ENCODE measurements around the gene USP15.

USP15 gene

DNA sequence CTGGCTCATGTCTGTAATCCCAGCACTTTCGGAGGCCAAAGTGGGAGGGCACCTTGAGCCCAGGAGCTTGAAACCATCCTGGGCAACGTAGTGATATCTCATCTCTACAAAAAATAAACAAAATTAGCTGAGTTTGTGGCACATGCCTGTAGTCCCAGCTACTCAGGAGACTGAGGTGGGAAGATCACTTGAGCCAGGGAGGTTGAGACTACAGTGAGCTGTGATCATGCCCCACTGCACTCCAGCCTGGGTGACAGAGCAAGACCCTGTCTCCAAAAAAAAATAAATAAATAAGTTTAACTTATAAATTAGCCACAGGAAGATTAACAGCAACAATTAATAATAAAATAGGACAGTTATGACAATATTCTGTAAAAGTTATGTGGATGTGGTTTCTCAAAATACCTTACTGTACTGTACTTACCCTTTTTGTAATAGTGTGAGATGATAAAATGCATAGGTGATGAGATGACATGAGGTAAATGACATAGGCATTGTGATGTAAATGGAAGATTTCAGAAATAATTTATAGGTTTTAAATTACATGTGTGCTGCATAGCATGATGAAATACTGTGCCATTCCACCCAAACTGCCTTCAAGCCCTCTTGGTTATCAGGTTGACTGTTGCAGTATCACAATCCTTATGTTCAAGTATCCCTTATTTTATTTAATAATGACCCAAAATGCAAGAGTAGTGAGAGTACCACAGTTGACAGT is 22.0 kb downstream of the USP15 start:
- H3K9ac ChIP-seq (ENCODE audit: low read length in 2 of 2): no peak overlapping the region
- H3K27ac ChIP-seq (ENCODE audit: low read length): no peak overlapping the region
- no peaks in the 10 kb centered on the region for H3K9me3 ChIP-seq (ENCODE audit: control insufficient read depth in 2 of 2, low read length in 2 of 2)
- no peaks in the 10 kb centered on the region for H3K27me3 ChIP-seq (ENCODE audit: control insufficient read depth in 1 of 2, insufficient read depth in 2 of 2, low read length in 2 of 2)
- H3K4me1 ChIP-seq (ENCODE audit: control insufficient read depth, insufficient read depth, low read length): no peaks in the 10 kb centered on the region
- no peak overlapping the region for H3K4me3 ChIP-seq (ENCODE audit: low read length in 2 of 2)
- H3K36me3 ChIP-seq (ENCODE audit: control insufficient read depth in 2 of 2, insufficient read depth in 2 of 2, low read length in 2 of 2): no peaks in the 10 kb centered on the region

DNA sequence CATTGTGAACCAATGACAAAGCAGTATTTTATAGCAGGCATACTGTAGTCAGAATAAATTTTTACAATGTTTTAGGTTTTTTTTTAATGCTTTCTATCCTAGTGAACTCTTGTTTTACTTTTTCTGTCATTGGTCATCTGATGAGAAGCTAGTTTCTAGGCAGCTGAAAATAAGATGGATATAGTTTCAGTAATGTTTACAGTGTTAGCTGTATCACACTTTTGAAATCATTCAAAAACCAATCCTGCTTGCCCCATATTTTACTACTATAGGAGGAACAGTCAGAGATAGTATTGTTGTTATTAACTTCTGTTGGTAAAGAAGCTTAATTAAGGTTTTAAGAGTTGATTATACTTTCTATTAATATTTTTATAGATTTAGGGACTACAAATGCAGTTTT is 24.5 kb downstream of the USP15 start:
- Histone ChIP-seq H3K27me3 (ENCODE audit: control insufficient read depth in 1 of 2, insufficient read depth in 2 of 2, low read length in 2 of 2) (no peaks in the 10 kb centered on the region), H3K4me3 (ENCODE audit: low read length in 2 of 2) (no peak overlapping the region), H3K36me3 (ENCODE audit: control insufficient read depth in 2 of 2, insufficient read depth in 2 of 2, low read length in 2 of 2) (no peaks in the 10 kb centered on the region), H3K4me1 (ENCODE audit: control insufficient read depth, insufficient read depth, low read length) (no peaks in the 10 kb centered on the region), H3K9ac (ENCODE audit: low read length in 2 of 2) (no peak overlapping the region), H3K27ac (ENCODE audit: low read length) (no peak overlapping the region), H3K9me3 (ENCODE audit: control insufficient read depth in 2 of 2, low read length in 2 of 2) (no peaks in the 10 kb centered on the region)

DNA sequence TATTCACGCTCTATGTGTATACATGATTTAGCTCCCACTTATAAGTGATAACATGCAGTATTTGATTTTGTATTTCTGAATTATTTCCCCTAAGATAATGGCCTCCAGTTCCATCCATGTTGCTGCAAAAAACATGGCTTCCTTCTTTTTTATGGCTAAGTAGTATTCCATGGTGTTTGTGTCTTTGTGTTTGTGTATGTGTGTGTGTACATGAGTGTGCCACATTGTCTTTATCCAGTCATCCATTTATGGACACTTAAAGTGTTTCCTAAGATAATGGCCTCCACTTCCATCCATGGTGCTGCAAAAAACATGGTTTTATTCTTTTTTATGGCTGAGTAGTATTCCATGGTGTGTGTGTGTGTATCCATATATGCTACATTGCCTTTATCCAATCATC is 25.1 kb downstream of the USP15 start:
- Histone ChIP-seq H3K27ac (ENCODE audit: low read length) (no peak overlapping the region), H3K27me3 (ENCODE audit: control insufficient read depth in 1 of 2, insufficient read depth in 2 of 2, low read length in 2 of 2) (no peaks in the 10 kb centered on the region), H3K4me3 (ENCODE audit: low read length in 2 of 2) (no peak overlapping the region), H3K4me1 (ENCODE audit: control insufficient read depth, insufficient read depth, low read length) (no peaks in the 10 kb centered on the region), H3K36me3 (ENCODE audit: control insufficient read depth in 2 of 2, insufficient read depth in 2 of 2, low read length in 2 of 2) (no peaks in the 10 kb centered on the region), H3K9me3 (ENCODE audit: control insufficient read depth in 2 of 2, low read length in 2 of 2) (no peaks in the 10 kb centered on the region), H3K9ac (ENCODE audit: low read length in 2 of 2) (no peak overlapping the region)

DNA sequence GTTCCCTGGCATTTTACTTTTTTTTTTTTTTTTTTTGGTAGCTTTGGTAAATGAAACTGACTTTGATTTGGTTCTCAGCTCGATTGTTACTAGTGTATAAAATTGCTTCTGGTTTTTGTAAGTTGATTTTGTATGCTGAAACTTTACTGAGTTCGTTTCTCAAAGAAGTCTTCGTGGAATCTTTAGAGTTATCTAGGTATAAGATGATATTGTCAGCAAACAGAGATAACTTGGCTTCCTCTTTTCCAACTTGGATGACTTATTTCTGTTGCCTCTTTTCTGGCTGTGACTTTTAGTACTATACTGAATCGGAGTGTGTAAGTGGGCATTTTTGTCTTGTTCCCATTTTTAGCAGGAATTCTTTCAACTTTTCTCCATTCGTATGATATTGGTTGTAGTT is 28.1 kb downstream of the USP15 start:
- peaks cover 4% of the 10 kb centered on the region for H3K4me1 ChIP-seq (ENCODE audit: control insufficient read depth, insufficient read depth, low read length)
- no peak overlapping the region for H3K4me3 ChIP-seq (ENCODE audit: low read length in 2 of 2)
- H3K27me3 ChIP-seq (ENCODE audit: control insufficient read depth in 1 of 2, insufficient read depth in 2 of 2, low read length in 2 of 2): no peaks in the 10 kb centered on the region
- no peaks in the 10 kb centered on the region for H3K36me3 ChIP-seq (ENCODE audit: control insufficient read depth in 2 of 2, insufficient read depth in 2 of 2, low read length in 2 of 2)
- H3K27ac ChIP-seq (ENCODE audit: low read length): no peak overlapping the region
- H3K9me3 ChIP-seq (ENCODE audit: control insufficient read depth in 2 of 2, low read length in 2 of 2): peaks cover 0 to 4% of the 10 kb centered on the region in 2 donors
- no peak overlapping the region for H3K9ac ChIP-seq (ENCODE audit: low read length in 2 of 2)

DNA sequence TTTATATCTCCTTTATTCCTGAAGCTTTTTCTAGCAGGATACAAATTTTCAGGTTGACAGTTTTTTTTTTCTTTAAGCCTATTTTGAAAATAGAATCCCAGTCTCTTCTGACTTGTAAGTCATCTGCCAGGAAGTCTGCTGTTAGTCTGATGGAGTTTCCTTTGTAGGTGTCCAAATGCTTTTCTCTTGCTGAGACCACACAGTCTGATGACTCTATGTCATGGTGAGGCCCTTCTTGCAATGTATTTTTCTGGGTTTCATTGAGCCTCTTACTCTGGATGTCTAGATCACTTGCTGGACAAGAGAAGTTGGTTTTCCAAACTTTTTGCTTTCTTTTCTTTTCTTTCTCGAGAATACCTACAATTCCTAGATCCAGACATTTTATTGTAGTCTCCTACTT is 30.6 kb downstream of the USP15 start:
- Histone ChIP-seq H3K4me1 (ENCODE audit: control insufficient read depth, insufficient read depth, low read length) (peaks cover 4% of the 10 kb centered on the region), H3K36me3 (ENCODE audit: control insufficient read depth in 2 of 2, insufficient read depth in 2 of 2, low read length in 2 of 2) (peaks cover 0 to 5% of the 10 kb centered on the region in 2 donors), H3K27ac (ENCODE audit: low read length) (no peak overlapping the region), H3K9ac (ENCODE audit: low read length in 2 of 2) (no peak overlapping the region), H3K9me3 (ENCODE audit: control insufficient read depth in 2 of 2, low read length in 2 of 2) (peaks cover 0 to 4% of the 10 kb centered on the region in 2 donors), H3K27me3 (ENCODE audit: control insufficient read depth in 1 of 2, insufficient read depth in 2 of 2, low read length in 2 of 2) (no peaks in the 10 kb centered on the region), H3K4me3 (ENCODE audit: low read length in 2 of 2) (no peak overlapping the region)

DNA sequence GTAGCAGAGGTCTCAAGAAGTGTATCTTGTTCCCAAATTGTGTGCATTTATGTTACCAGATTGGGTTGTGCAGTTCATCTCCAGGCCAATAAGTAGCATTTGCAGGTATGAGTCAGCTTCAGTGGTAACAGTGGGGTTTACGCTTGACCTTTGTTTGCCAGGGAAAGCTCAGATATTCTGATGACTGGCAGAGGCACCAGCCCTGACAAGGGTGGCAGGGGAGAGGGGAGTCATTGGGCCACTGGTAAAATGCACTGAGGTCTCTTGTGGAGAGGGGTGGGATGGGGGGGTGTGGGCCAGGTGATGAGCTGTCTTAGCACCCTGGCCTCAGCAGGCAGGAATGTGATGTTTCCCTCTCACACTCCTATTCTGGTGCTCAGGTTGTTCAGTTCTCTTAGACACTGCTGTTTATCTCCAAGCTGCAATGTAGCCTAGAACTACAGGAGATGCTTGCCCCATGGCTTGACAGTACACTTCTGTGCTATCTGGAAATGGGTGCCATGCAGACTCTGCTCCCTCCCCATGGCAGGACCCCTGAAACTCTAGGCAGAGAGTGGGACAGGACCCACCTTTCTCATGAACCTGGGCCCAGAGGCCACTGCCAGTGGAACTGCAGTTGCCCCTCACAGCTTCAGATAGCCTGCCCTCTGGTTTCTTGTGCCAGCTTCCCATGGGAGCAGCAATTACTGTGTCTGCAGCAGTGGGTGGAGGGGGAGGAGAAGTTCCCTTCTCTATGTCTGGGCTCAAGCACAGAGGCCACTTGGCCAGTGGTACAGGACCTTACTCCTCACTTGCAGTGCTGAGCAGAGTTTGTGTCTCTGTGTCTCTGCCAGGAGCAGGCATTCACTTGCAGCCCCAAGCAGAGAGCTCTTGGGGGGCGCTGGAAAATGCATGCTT is 31.9 kb downstream of the USP15 start:
- Histone ChIP-seq H3K36me3 (ENCODE audit: control insufficient read depth in 2 of 2, insufficient read depth in 2 of 2, low read length in 2 of 2) (peaks cover 0 to 7% of the 10 kb centered on the region in 2 donors), H3K4me3 (ENCODE audit: low read length in 2 of 2) (no peak overlapping the region), H3K27ac (ENCODE audit: low read length) (no peak overlapping the region), H3K4me1 (ENCODE audit: control insufficient read depth, insufficient read depth, low read length) (peaks cover 4% of the 10 kb centered on the region), H3K9ac (ENCODE audit: low read length in 2 of 2) (no peak overlapping the region), H3K27me3 (ENCODE audit: control insufficient read depth in 1 of 2, insufficient read depth in 2 of 2, low read length in 2 of 2) (no peaks in the 10 kb centered on the region), H3K9me3 (ENCODE audit: control insufficient read depth in 2 of 2, low read length in 2 of 2) (peaks cover 0 to 4% of the 10 kb centered on the region in 2 donors)

DNA sequence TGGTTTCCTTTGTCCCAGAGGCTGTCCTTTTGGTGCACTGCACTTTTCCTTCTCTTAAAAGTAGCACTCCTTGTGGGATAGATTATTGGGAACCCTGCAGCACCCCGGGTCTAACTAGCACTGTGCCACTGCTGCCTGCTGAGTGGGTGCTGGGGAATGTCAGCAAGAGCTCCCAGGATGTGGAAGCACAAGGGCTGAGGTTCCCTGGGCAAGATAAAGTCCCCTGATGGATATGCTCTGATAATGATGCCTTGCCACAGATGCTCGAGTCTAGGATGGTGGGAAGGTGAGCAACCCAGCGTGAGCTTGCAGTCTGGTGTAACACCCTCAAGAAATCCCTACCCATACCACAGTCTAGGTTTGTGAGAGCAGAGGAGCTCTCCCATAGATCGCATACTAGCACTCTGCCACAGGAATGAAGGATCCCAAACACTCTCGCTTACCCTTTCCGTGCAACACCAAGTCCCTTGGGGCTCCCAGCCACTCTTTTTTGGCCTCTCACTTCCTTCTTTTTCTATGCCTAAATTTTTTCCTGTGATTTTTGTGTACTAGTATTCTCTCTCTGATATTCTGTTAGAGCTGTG is 32.6 kb downstream of the USP15 start:
- Histone ChIP-seq H3K27me3 (ENCODE audit: control insufficient read depth in 1 of 2, insufficient read depth in 2 of 2, low read length in 2 of 2) (no peaks in the 10 kb centered on the region), H3K4me1 (ENCODE audit: control insufficient read depth, insufficient read depth, low read length) (peaks cover 4% of the 10 kb centered on the region), H3K9me3 (ENCODE audit: control insufficient read depth in 2 of 2, low read length in 2 of 2) (peaks cover 2 to 4% of the 10 kb centered on the region in 2 donors), H3K4me3 (ENCODE audit: low read length in 2 of 2) (no peak overlapping the region), H3K9ac (ENCODE audit: low read length in 2 of 2) (no peak overlapping the region), H3K27ac (ENCODE audit: low read length) (no peak overlapping the region), H3K36me3 (ENCODE audit: control insufficient read depth in 2 of 2, insufficient read depth in 2 of 2, low read length in 2 of 2) (peaks cover 0 to 14% of the 10 kb centered on the region in 2 donors)

DNA sequence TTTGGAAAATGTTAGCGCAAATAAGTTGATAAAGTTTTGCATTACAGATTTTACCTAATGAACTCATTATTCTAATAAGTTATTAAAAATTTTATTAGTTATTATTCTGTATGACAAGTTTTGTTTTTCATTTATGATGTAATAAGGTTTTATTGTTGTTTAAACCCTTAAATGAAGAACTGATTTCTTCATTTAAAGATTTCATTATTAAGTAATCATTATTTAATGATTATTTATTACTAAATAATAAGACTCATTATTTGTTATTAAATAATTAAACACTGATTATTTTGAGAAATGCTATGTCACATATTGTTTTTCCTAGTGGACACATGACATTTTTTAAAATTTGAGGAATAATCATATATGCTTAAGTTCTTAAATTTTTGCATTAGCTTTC is 34.2 kb downstream of the USP15 start:
- H3K9ac ChIP-seq (ENCODE audit: low read length in 2 of 2): no peak overlapping the region
- H3K4me3 ChIP-seq (ENCODE audit: low read length in 2 of 2): no peak overlapping the region
- no peak overlapping the region for H3K27ac ChIP-seq (ENCODE audit: low read length)
- H3K36me3 ChIP-seq (ENCODE audit: control insufficient read depth in 2 of 2, insufficient read depth in 2 of 2, low read length in 2 of 2): peaks cover 3 to 17% of the 10 kb centered on the region in 2 donors
- no peaks in the 10 kb centered on the region for H3K27me3 ChIP-seq (ENCODE audit: control insufficient read depth in 1 of 2, insufficient read depth in 2 of 2, low read length in 2 of 2)
- H3K9me3 ChIP-seq (ENCODE audit: control insufficient read depth in 2 of 2, low read length in 2 of 2): peaks cover 2 to 4% of the 10 kb centered on the region in 2 donors
- H3K4me1 ChIP-seq (ENCODE audit: control insufficient read depth, insufficient read depth, low read length): peaks cover 4% of the 10 kb centered on the region

DNA sequence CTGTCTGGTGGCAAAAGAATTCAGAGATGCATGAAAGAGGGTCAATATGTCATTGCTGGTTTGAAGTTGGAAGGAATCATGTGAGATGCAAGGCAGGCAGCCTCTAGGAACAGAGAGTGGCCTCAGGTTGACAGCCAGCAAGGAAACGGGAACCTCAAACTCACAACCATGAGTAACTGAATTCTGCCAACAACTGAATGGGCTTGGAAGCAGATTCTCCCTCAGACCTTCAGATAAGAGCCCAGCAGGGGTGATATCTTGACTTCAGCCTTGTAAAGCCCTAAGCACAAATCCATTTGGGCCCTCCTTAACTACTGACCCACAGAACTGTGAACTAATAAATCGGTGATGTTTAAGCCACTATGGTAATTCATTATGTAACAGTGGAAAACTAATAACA is 35.8 kb downstream of the USP15 start:
- H3K9me3 ChIP-seq (ENCODE audit: control insufficient read depth in 2 of 2, low read length in 2 of 2): peaks cover under 1 to 2% of the 10 kb centered on the region in 2 donors
- H3K4me1 ChIP-seq (ENCODE audit: control insufficient read depth, insufficient read depth, low read length): peaks cover 4% of the 10 kb centered on the region
- H3K27me3 ChIP-seq (ENCODE audit: control insufficient read depth in 1 of 2, insufficient read depth in 2 of 2, low read length in 2 of 2): no peaks in the 10 kb centered on the region
- H3K36me3 ChIP-seq (ENCODE audit: control insufficient read depth in 2 of 2, insufficient read depth in 2 of 2, low read length in 2 of 2): peaks cover 3 to 17% of the 10 kb centered on the region in 2 donors
- H3K9ac ChIP-seq (ENCODE audit: low read length in 2 of 2): no peak overlapping the region
- H3K27ac ChIP-seq (ENCODE audit: low read length): no peak overlapping the region
- H3K4me3 ChIP-seq (ENCODE audit: low read length in 2 of 2): no peak overlapping the region

DNA sequence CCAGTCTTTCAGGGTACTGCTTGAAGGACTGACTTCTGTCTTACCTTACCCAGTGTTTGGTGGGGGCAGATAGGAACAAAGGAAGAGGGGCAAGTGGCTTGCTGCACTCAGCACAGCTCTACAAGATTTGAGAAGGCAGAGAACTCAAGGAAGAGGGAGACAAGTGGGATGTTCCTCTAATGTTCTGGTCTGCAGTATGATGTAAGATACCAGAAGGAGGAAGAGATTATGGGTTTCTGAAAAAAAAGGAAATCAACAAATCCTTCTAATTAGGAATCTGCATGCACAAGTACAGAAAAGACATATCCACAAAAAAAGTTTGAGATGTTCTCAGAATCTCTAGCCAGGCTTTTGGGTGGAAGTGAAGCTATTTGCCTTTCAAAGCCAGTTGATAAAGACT is 37.1 kb downstream of the USP15 start:
- no peaks in the 10 kb centered on the region for H3K27me3 ChIP-seq (ENCODE audit: control insufficient read depth in 1 of 2, insufficient read depth in 2 of 2, low read length in 2 of 2)
- H3K27ac ChIP-seq (ENCODE audit: low read length): no peak overlapping the region
- H3K4me1 ChIP-seq (ENCODE audit: control insufficient read depth, insufficient read depth, low read length): no peaks in the 10 kb centered on the region
- H3K9me3 ChIP-seq (ENCODE audit: control insufficient read depth in 2 of 2, low read length in 2 of 2): peaks cover 0 to 2% of the 10 kb centered on the region in 2 donors
- H3K36me3 ChIP-seq (ENCODE audit: control insufficient read depth in 2 of 2, insufficient read depth in 2 of 2, low read length in 2 of 2): peaks cover 3 to 17% of the 10 kb centered on the region in 2 donors
- no peak overlapping the region for H3K9ac ChIP-seq (ENCODE audit: low read length in 2 of 2)
- H3K4me3 ChIP-seq (ENCODE audit: low read length in 2 of 2): no peak overlapping the region
